OCI-LY7 (cell line): Measurements from ENCODE around the gene ROBO2. TPM values are rescaled to one million over a fixed set of nuclear protein-coding genes. Genes with fewer than 3 reads are reported as not detected.

Source experiments
- BruUV-seq: library from RNA; stranded (reverse); fragments of 400-500 nt; replicated peaks from 2 replicates; lab custom pipeline; 2021; lab: Mats Ljungman, UMichigan
- CTCF ChIA-PET: fragments of 300-600 bp; sonication (Branson Sonifier 250); formaldehyde crosslinking; loops from one replicate; lab custom pipeline; 2022; ENCODE audit warnings: antibody characterized with exemption; ENCODE audit not compliant: unreplicated experiment; lab: Charles Lee
- POLR2A ChIA-PET: fragments of 300-600 bp; sonication (Branson Sonifier 250); formaldehyde crosslinking; loops from one replicate; lab custom pipeline; 2022; ENCODE audit warnings: antibody characterized with exemption; lab: Charles Lee
- DNase-seq: peaks from one replicate; pipeline ENCODE4 v3.0.0-alpha.2; 2015; ENCODE audit warnings: low spot score
- H2AFZ ChIP-seq: fragments of 200-600 bp; sonication (generic), shearing (Covaris generic); 2 replicates; pipeline ENCODE4 v1.6.1; 2014; ENCODE audit warnings: mild to moderate bottlenecking, antibody characterized with exemption, low read length, moderate library complexity
- H3K27ac ChIP-seq: fragments of 200-600 bp; sonication (generic); 2 replicates; pipeline ENCODE4 v1.5.1; 2014; ENCODE audit warnings: mixed run types, low read depth, mild to moderate bottlenecking, moderate library complexity, low read length, inconsistent platforms; ENCODE audit not compliant: poor library complexity, severe bottlenecking
- H3K36me3 ChIP-seq: fragments of 200-600 bp; sonication (generic); 2 replicates; pipeline ENCODE4 v1.6.1; 2014; ENCODE audit warnings: mild to moderate bottlenecking, antibody characterized with exemption, low read length, moderate library complexity, mixed read lengths; ENCODE audit not compliant: insufficient read depth
- H3K4me1 ChIP-seq: fragments of 200-600 bp; sonication (generic); 2 replicates; pipeline ENCODE4 v1.5.1; 2014; ENCODE audit warnings: mild to moderate bottlenecking, low read length; ENCODE audit not compliant: insufficient read depth, poor library complexity, severe bottlenecking
- H3K4me2 ChIP-seq: fragments of 200-600 bp; sonication (generic); 2 replicates; pipeline ENCODE4 v1.6.1; 2014; ENCODE audit warnings: mild to moderate bottlenecking, low read length
- H3K4me3 ChIP-seq: fragments of 200-600 bp; sonication (generic); 2 replicates; pipeline ENCODE4 v1.5.1; 2014; ENCODE audit warnings: mild to moderate bottlenecking, low read depth, low read length; ENCODE audit not compliant: poor library complexity, severe bottlenecking
- H3K79me2 ChIP-seq: fragments of 200-600 bp; sonication (generic); 2 replicates; pipeline ENCODE4 v1.6.1; 2016; ENCODE audit warnings: low read depth, mild to moderate bottlenecking, low read length, moderate library complexity, mixed read lengths; ENCODE audit not compliant: insufficient read depth
- H3K9me2 ChIP-seq: fragments of 200-600 bp; sonication (generic); 2 replicates; pipeline ENCODE4 v1.6.1; 2016; ENCODE audit warnings: mild to moderate bottlenecking, low read length, mixed read lengths; ENCODE audit not compliant: insufficient read depth
- H3K9me3 ChIP-seq: fragments of 200-600 bp; sonication (generic); 2 replicates; pipeline ENCODE4 v1.6.1; 2014; ENCODE audit warnings: mild to moderate bottlenecking, mixed run types, low read length, mixed read lengths
- H4K20me1 ChIP-seq: fragments of 200-600 bp; sonication (generic); 2 replicates; pipeline ENCODE4 v1.6.1; 2014; ENCODE audit warnings: mild to moderate bottlenecking, antibody characterized with exemption, low read length, moderate library complexity, mixed read lengths; ENCODE audit not compliant: insufficient read depth
- CTCF ChIP-seq: fragments of 200-600 bp; sonication (generic); conservative IDR thresholded peaks from 2 replicates; pipeline ENCODE4 v1.5.1; 2014; ENCODE audit warnings: mild to moderate bottlenecking, antibody characterized with exemption, low read length, moderate library complexity, mixed read lengths
- EZH2phosphoT487 ChIP-seq: fragments of 200-600 bp; sonication (generic); IDR thresholded peaks from 2 replicates; pipeline ENCODE4 v1.6.1; 2018; ENCODE audit warnings: low read depth, borderline replicate concordance, mild to moderate bottlenecking, mixed run types, antibody characterized with exemption, low read length, moderate library complexity, mixed read lengths
- intact Hi-C: fragments of 100-400 bp; cut with micrococcal nuclease; formaldehyde crosslinking; loops from one replicate; pipeline ENCODE4 v1.10.0; 2022; ENCODE audit not compliant: unreplicated experiment
- total RNA-seq, 2 experiments: library from RNA; depleted of rRNA in 1 of 2; stranded (reverse); fragments of >200 nt in 1 of 2; shearing (Covaris generic) in 1 of 2; gene quantifications; 2 replicates each; pipeline ENCODE4 v1.2.3, GENCODE V29; 2014 to 2022

The ROBO2 gene
- total RNA-seq, 2 experiments from 2014 or later = 0.06 to 4.8 TPM

DNA sequence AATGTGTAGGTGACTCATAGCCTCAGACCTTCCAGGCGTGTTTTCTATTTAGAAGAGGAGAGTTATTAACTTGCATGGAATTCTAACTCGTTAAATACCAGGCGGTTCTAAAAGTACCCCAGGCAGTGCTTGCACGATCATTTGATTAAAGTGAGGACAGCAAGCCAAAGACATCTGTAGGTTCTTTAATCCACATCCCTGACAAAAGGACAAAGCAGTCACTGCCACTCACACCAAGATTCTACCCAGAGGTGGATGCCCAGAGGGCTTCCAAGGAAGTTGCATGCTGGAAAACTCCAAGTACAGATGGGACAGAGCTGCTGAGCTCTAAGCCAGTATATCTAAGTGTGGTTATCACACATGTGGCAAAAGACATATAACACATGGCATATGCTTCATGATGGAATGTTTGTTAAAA is 372.1 kb downstream of the ROBO2 start:
- Histone ChIP-seq H3K9me2 (no peaks in the 10 kb centered on the region), H2AFZ (no peak overlapping the region), H4K20me1 (no peaks in the 10 kb centered on the region), H3K4me2 (no peak overlapping the region), H3K4me3 (no peak overlapping the region), H3K27ac (no peak overlapping the region), H3K4me1 (no peaks in the 10 kb centered on the region), H3K9me3 (no peaks in the 10 kb centered on the region), H3K36me3 (no peaks in the 10 kb centered on the region), H3K79me2 (no peaks in the 10 kb centered on the region)
- DNase-seq = no peak
- intact Hi-C loops = no loop called here
- TF ChIP-seq CTCF (no peak), EZH2phosphoT487 (no peak)
- BruUV-seq = no TSS peak
- CTCF ChIA-PET = no interaction called here
- POLR2A ChIA-PET = no interaction called here

GRCh38 chr3:77412584-77412983 is 372.7 kb downstream of the ROBO2 start:
- no peak overlapping the region for H3K4me3 ChIP-seq
- H3K9me2 ChIP-seq = no peaks in the 10 kb centered on the region
- H4K20me1 ChIP-seq = no peaks in the 10 kb centered on the region
- BruUV-seq = no TSS peak
- POLR2A ChIA-PET = no interaction called here
- intact Hi-C loops = no loop called here
- no peak overlapping the region for H2AFZ ChIP-seq
- CTCF ChIA-PET = no interaction called here
- H3K4me1 ChIP-seq = no peaks in the 10 kb centered on the region
- H3K79me2 ChIP-seq = no peaks in the 10 kb centered on the region
- no peaks in the 10 kb centered on the region for H3K36me3 ChIP-seq
- H3K27ac ChIP-seq = no peak overlapping the region
- DNase-seq = no peak
- TF ChIP-seq EZH2phosphoT487 (no peak), CTCF (no peak)
- H3K9me3 ChIP-seq = no peaks in the 10 kb centered on the region
- H3K4me2 ChIP-seq = no peak overlapping the region

DNA sequence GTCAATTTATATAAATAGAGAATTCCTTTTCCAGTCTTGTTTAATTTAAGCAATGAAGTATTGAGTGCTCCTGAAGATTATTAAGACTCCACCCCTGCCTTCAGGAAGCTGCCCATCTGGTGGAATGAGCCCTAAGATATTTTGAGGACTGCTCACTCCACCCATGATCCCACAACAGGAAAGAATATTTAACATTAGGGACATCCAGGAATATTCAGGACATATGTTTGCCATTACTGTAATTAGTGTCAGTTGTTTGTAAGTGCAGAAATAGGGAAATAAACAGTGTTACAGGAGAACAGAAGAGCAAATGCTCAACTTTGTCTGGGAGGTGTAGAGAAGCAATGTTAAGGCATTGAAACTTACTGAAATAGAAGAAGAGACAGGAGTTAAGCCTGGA is 375.0 kb downstream of the ROBO2 start:
- no TSS peak for BruUV-seq
- Histone ChIP-seq H4K20me1 (no peaks in the 10 kb centered on the region), H3K9me2 (no peaks in the 10 kb centered on the region), H3K9me3 (no peaks in the 10 kb centered on the region), H3K4me2 (no peak overlapping the region), H3K4me1 (no peaks in the 10 kb centered on the region), H3K36me3 (no peaks in the 10 kb centered on the region), H2AFZ (no peak overlapping the region), H3K27ac (no peak overlapping the region), H3K4me3 (no peak overlapping the region), H3K79me2 (no peaks in the 10 kb centered on the region)
- TF ChIP-seq CTCF = no peak
- ChIA-PET POLR2A (no interaction called here), CTCF (no interaction called here)
- intact Hi-C loops = no loop called here
- no peak for DNase-seq
